IPS-20b (cell line): ENCODE data around the gene MYO16.
"Not testable (repeated sequence)": the region's sequence is repeated elsewhere in the genome, so short reads cannot be mapped to it uniquely, and the experiment has no call there.

Experiments used
- H3K27ac ChIP-seq: one replicate; pipeline ENCODE4 v1.5.1; 2013; ENCODE audit warnings: low read length
- H3K27me3 ChIP-seq: 2 replicates; pipeline ENCODE4 v1.6.1; 2013; ENCODE audit warnings: mild to moderate bottlenecking, low read length, inconsistent platforms; ENCODE audit not compliant: insufficient read depth
- H3K36me3 ChIP-seq: 2 replicates; pipeline ENCODE4 v1.6.1; 2013; ENCODE audit warnings: low read depth, mild to moderate bottlenecking, inconsistent platforms, low read length, moderate library complexity; ENCODE audit not compliant: insufficient read depth
- H3K4me1 ChIP-seq: 2 replicates; pipeline ENCODE4 v1.6.1; 2013; ENCODE audit warnings: mild to moderate bottlenecking, control low read depth, inconsistent platforms, low read length, moderate library complexity; ENCODE audit not compliant: insufficient read depth
- H3K4me3 ChIP-seq: 2 replicates; pipeline ENCODE4 v1.5.1; 2013; ENCODE audit warnings: mild to moderate bottlenecking, low read length, inconsistent platforms
- H3K9ac ChIP-seq: 2 replicates; pipeline ENCODE4 v1.6.1; 2013; ENCODE audit warnings: low read depth, mild to moderate bottlenecking, inconsistent platforms, low read length, moderate library complexity
- H3K9me3 ChIP-seq: 2 replicates; pipeline ENCODE4 v1.6.1; 2013; ENCODE audit warnings: mild to moderate bottlenecking, low read depth, low read length, inconsistent platforms; ENCODE audit not compliant: insufficient read depth

MYO16 gene

DNA sequence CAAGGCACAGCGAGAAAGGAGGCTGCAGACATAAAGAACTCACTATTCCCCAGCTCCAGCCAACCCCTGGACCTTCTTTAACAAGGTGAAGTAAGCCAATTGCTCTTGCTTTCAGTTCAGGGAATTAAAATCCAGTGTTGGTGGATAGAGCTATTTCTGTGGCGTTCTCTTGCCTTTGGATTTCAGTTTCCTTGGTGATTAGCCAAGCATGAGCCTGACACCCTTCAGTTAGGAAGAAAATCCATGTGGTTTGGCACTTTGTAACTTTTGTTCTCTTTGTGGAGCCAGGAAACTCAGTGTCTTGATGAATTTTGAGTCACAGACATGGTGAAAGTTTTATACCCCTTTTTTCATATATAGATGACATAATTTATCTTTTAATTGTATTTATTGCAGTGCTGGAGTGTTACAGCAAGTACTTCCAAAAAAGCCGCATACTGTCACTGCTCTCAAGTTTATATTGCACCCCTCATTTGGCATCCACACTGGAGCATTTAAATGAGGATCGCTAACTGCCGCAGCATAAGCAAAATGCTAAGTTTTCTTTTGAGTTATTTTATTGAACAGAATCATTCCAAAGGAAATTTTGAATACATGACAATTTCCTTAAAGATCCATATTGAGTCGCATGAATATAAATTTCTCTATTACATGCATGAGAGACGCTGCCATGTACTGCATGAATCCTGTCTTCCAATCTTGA lies 406.8 kb downstream of the MYO16 start:
- Histone ChIP-seq H3K9ac (no peak overlapping the region), H3K36me3 (no peaks in the 10 kb centered on the region), H3K9me3 (no peaks in the 10 kb centered on the region), H3K27ac (no peak overlapping the region), H3K27me3 (no peaks in the 10 kb centered on the region), H3K4me1 (no peaks in the 10 kb centered on the region), H3K4me3 (no peak overlapping the region)

DNA sequence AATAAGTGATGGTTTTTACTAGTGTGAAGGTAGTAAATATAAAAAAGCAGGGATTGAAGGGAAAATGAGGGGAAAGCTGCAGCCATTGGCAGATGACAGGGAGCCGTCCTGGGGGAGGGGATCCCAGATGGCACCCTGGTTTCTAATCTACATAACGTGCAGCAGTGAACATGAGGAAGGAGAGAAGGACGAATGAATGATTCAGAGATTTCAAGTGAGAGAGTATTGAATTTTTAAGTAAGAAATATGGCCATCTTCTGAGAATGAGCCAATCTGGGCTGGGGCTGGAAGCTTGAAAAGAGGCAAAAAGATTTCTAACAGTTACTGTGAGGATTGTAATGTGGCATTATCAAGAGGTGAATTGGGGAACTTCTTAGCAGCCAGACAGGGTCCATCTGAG lies 414.2 kb downstream of the MYO16 start:
- no peaks in the 10 kb centered on the region for H3K36me3 ChIP-seq
- no peak overlapping the region for H3K4me3 ChIP-seq

DNA sequence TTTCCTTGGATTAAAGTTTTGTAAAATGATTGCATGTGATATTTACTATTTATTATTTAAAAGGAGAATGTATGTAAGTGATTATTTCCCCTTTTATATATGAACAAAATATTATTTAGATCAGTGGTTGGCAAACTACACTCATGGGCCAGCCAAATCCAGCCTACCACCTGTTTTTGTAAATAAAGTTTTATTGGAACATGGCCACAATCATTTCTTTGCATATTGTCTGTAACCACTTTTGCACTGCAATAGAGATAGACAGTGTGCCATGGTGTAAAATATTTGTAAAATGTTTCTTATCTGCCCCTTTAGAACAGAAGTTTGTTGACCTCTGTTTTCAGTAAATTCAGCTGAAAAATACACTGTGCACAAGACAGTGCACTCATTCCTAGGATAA lies 426.4 kb downstream of the MYO16 start:
- Histone ChIP-seq H3K4me3 (no peak overlapping the region), H3K4me1 (no peaks in the 10 kb centered on the region), H3K36me3 (no peaks in the 10 kb centered on the region), H3K27ac (no peak overlapping the region), H3K9me3 (no peaks in the 10 kb centered on the region), H3K27me3 (no peaks in the 10 kb centered on the region), H3K9ac (no peak overlapping the region)

More for the DNA sequence above, 414.2 kb downstream of the MYO16 start:
- H3K27ac ChIP-seq = no peak overlapping the region
- no peaks in the 10 kb centered on the region for H3K27me3 ChIP-seq
- H3K9ac ChIP-seq = no peak overlapping the region
- no peaks in the 10 kb centered on the region for H3K9me3 ChIP-seq
- H3K4me1 ChIP-seq = no peaks in the 10 kb centered on the region

DNA sequence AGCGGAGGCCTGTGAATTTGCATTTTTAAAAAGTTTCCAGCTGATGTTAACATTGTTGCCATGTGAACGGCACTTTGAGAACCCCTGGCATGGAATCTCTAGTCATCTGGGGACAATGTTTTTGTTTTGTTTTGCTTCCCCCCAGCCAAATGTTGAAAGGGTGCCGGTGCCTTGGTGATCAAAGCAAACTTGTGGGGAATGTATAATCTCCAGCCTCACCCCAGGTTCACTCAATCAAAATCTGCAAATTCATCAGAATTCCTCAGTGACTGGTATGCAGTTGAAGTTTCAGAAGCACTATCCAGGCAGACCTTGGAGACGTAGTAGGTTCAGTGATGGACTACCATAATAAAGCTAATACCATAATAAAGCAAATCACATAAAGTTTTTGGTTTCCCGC lies 428.7 kb downstream of the MYO16 start:
- no peaks in the 10 kb centered on the region for H3K9me3 ChIP-seq
- no peak overlapping the region for H3K4me3 ChIP-seq
- no peaks in the 10 kb centered on the region for H3K27me3 ChIP-seq

DNA sequence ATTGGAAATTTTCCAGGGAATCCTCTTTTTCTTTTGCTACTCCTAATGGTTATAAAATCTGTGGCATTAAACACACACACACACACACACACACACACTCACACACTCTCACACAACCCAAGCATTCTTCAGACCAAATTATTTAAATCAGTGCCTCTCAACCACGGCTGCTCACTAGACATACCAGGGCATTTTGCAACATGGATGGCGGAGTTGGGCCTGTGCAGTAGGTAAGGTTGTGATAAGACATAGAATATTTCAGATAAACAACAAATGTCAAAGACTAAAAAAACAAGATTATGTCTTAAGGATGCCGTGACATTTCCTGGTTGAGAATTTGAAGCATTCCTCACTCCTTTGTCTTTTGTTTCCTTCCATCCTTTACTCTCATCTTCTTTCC lies 443.1 kb downstream of the MYO16 start:
- H3K27ac ChIP-seq = no peak overlapping the region
- H3K27me3 ChIP-seq = no peaks in the 10 kb centered on the region
- no peak overlapping the region for H3K4me3 ChIP-seq
- H3K36me3 ChIP-seq = no peaks in the 10 kb centered on the region
- no peaks in the 10 kb centered on the region for H3K4me1 ChIP-seq
- H3K9ac ChIP-seq = no peak overlapping the region
- H3K9me3 ChIP-seq = no peaks in the 10 kb centered on the region

More for the DNA sequence above, 428.7 kb downstream of the MYO16 start:
- Histone ChIP-seq H3K4me1 (no peaks in the 10 kb centered on the region), H3K27ac (no peak overlapping the region), H3K36me3 (no peaks in the 10 kb centered on the region), H3K9ac (no peak overlapping the region)

DNA sequence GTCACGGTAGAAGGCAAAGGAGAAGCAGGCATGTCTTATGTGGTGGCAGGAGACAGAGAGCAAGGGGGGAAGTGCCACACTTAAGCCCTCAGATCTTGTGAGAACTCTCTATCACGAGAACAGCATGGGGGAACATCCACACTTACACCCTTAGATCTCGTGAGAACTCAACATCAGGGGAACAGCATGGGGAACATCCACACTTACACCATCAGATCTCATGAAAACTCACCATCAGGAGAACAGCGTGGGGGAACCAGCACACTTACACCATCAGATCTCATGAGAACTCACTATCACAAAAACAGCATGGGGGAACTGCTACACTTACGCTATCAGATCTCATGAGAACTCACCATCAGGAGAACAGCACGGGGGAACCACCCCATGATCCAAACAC lies 445.0 kb downstream of the MYO16 start:
- H3K9ac ChIP-seq = no peak overlapping the region
- no peak overlapping the region for H3K27ac ChIP-seq
- no peaks in the 10 kb centered on the region for H3K27me3 ChIP-seq
- H3K4me3 ChIP-seq = no peak overlapping the region
- no peaks in the 10 kb centered on the region for H3K4me1 ChIP-seq
- no peaks in the 10 kb centered on the region for H3K36me3 ChIP-seq
- no peaks in the 10 kb centered on the region for H3K9me3 ChIP-seq

DNA sequence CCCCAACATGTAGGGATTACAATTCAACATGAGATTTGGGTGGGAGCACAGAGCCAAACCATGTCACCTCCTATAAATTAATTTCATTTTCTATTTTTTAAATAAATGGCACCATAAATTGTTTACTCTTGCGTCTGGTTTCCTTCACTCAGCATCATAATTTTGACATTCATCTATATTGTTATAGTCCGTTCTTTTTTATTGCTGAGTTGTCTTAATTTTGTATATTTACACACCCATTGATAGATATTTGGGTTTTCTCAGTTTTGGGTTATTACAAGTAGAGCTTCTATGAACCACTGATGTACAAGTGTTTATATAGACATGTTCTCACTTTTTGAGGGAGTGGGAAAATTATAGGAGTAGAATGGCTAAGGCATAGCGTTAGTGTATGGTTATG lies 445.4 kb downstream of the MYO16 start:
- no peaks in the 10 kb centered on the region for H3K4me1 ChIP-seq
- no peaks in the 10 kb centered on the region for H3K27me3 ChIP-seq
- H3K27ac ChIP-seq = no peak overlapping the region
- H3K9ac ChIP-seq = no peak overlapping the region
- H3K4me3 ChIP-seq = no peak overlapping the region
- H3K36me3 ChIP-seq = no peaks in the 10 kb centered on the region
- no peaks in the 10 kb centered on the region for H3K9me3 ChIP-seq

DNA sequence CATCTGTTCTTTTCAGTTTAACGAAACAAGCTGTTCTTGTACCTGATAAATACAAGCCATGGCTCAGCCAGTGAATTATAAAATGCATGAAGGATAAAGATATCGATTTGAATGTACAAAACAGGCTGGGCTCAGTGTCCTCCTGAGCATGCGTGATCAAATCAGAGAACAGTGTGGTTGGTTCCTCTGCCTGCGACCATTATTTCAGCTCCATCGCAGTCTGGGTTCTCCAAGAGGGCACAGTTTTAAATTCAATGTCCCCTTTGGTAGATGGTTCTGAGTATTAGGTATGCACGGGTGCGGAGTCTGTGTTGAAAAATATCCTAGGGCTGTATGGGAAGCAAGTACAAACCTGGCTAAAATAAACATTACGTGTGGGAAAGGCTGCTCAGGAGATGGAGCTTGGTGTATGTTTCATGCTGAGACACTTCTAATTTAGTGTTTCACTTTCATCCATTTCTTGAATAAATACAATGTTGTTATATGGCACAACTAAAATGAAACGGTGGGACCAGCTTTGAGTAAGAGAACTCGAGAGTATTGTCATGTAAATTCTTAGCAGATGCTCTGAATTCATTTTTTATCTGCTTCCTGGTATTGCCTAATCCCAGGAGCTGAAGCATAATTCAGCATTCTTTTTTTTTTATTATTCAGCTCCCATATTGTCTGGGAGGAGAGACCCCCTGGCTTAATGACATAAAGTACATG lies 458.7 kb downstream of the MYO16 start:
- Histone ChIP-seq H3K9me3 (0 out of 2 replicates have a peak, but pooled peaks cover 3% of the 10 kb centered on the region), H3K4me3 (no peak overlapping the region), H3K27ac (no peak overlapping the region), H3K27me3 (no peaks in the 10 kb centered on the region), H3K9ac (no peak overlapping the region), H3K36me3 (no peaks in the 10 kb centered on the region), H3K4me1 (no peaks in the 10 kb centered on the region)

DNA sequence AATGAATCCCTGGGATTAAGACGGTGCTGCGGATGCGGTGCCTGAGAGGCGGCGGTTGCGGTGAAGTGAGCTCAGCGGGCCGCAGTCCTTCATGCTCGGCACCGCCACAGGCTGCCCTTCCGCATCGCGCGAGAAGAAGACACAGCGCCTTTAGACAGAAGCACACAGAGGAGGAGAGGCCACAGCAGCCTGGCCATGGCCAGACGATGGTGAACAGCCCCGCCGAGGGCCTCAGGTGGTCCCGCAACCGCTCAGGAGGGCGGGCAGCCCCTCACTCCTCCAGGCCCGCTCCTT lies 459.2 kb downstream of the MYO16 start:
- no peaks in the 10 kb centered on the region for H3K4me1 ChIP-seq
- H3K27ac ChIP-seq = no peak overlapping the region
- 0 out of 2 replicates have a peak, but pooled peaks cover 3% of the 10 kb centered on the region for H3K9me3 ChIP-seq
- no peak overlapping the region for H3K4me3 ChIP-seq
- H3K27me3 ChIP-seq = no peaks in the 10 kb centered on the region
- no peak overlapping the region for H3K9ac ChIP-seq
- H3K36me3 ChIP-seq = no peaks in the 10 kb centered on the region

DNA sequence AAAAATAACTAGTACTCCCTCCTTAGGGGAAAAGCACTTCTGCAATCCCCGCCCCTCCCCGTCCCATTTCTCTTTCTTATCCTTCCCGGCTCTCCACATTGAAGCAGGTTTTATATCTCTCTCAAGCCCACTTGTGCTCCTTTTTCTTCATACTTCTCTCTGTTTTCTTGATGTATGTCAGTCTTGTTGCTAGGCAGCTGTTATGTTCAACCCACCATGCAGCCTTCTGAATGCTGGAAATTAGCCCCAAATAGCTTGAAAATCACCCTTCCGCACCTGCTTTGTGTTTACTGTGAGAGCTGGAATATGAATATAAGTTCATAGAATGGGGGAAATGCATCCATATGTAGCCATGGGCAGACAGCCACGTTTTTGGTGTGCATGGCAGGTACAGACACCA lies 461.4 kb downstream of the MYO16 start:
- Histone ChIP-seq H3K27ac (no peak overlapping the region), H3K9me3 (0 out of 2 replicates have a peak, but pooled peaks cover 3% of the 10 kb centered on the region), H3K27me3 (no peaks in the 10 kb centered on the region), H3K9ac (no peak overlapping the region), H3K4me1 (no peaks in the 10 kb centered on the region), H3K4me3 (no peak overlapping the region), H3K36me3 (no peaks in the 10 kb centered on the region)

DNA sequence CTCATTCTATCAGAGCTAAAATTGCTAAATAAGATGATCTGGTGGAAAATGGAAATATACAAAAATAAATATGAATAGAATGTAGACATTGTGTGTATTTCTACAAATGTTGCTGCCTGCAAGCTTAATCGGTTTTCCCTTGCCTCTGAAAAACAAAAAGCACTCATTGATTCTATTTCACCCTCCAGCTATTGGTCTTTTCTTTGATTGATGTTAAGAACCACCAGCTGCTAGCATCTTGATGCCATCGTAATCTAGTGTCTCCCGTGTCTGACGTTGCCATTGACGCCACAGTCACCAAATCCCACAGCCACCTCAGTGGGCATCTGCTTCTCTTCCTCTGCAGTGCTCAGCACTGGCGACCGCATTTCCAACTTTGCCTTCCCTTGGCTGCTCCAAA lies 461.8 kb downstream of the MYO16 start:
- Histone ChIP-seq H3K4me3 (no peak overlapping the region), H3K36me3 (no peaks in the 10 kb centered on the region), H3K9me3 (0 out of 2 replicates have a peak, but pooled peaks cover 3% of the 10 kb centered on the region), H3K27ac (no peak overlapping the region), H3K4me1 (no peaks in the 10 kb centered on the region), H3K9ac (no peak overlapping the region), H3K27me3 (no peaks in the 10 kb centered on the region)

DNA sequence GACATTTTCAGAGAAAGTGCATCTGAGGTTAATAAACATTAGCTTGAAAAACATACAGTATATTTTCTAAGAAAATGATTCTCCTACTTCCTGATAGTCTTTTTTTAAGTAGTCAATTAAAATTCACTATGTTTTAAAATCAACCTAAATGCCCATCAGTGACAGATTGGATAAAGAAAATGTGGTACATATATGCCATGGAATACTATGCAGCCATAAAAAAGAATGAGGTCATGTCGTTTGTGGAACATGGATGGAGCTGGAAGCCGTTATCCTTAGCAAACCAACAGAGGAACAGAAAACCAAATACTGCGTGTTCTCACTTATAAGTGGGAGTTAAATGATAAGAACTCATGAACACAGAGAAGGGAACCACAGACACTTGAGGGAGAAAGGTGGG lies 462.8 kb downstream of the MYO16 start:
- not testable (repeated sequence) for H3K4me3 ChIP-seq, H3K27ac ChIP-seq, H3K27me3 ChIP-seq, H3K36me3 ChIP-seq, H3K9me3 ChIP-seq, H3K4me1 ChIP-seq, H3K9ac ChIP-seq
